Brain pericyte (primary cell): ENCODE data around the gene CCNI.
"Not testable (repeated sequence)": the region's sequence is repeated elsewhere in the genome, so short reads cannot be mapped to it uniquely, and the experiment has no call there.

Experiments
- DNase-seq: peaks from one replicate; pipeline ENCODE4 v3.0.0-alpha.2; 2012; ENCODE audit warnings: low read depth, low spot score

Gene CCNI

DNA sequence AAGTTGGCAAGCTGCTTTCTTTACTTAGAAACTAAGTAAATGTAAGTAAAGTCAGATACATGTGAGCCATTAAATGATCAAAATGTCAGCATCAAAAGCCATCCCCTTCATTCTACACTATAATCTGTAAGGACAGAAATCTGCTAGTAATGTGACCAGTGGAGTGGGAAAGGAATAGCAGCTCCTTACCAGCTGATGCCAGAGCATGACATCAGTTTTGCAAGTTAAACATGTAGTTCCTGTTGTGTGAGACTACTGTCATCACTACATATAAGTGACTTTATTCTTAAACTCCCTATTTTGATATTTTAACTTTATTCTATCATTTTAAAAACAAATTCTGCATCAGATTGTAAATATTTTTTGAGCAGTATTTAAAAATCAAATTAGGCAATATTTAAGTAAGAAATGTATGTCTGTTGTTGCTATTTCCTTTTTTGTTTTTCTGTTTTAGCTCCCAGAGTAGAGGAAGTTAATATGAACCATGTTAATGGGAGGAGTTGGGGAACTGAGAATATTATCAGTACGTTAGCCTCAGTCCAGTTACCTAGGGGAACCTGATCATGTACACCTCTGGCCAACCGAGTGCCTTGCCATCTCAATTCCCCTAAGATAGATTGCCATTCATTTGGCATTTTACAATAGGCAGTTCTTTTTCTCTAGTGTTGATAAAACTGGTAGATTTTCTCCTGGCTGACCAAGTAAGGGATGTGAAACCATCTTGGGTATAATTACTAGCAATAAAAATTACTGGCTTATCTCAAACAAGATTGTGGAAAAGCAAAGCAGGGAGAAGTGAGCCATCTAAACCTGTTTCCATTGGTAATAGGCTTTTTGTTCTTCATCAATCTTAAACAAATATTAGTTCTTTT is 34.7 kb downstream of the CCNI start:
- no peak for DNase-seq

DNA sequence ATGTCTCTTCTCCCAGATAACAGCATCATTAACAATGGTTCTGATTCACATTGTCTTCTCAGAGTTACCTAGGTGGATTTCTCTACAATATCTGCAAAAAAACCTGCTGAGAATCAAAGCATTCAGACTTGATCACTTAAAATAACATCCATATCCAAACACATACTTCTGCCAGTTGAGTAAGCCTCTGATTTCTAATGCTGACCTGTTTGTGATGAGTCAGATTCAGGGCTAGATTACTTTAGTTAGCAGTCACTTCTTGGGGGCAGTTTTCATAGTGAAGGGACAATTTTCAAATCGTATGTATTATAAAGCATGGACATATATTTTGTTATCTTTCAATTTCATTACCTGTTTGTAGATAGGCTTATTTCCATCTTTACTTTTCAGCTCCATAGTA is 35.5 kb downstream of the CCNI start:
- no peak for DNase-seq

DNA sequence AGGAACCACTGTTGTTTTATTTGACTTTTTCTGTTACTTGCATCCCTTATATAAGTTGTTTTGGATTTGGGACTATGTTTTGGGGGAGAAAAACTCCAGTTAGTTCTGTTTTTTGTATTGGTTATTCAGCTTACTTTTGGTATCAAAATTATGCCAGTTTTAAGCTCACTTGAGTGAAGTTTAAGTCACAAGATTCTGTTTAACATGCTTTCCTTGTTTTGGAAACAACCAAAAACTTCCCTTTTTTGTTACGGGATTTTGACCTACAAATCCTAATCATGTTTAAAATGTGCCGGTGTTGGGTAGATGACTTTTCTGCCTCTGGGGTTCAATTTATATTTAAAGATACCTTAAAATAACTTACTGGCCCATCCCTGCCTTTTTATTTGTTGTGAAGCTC is 36.0 kb downstream of the CCNI start:
- no peak for DNase-seq

DNA sequence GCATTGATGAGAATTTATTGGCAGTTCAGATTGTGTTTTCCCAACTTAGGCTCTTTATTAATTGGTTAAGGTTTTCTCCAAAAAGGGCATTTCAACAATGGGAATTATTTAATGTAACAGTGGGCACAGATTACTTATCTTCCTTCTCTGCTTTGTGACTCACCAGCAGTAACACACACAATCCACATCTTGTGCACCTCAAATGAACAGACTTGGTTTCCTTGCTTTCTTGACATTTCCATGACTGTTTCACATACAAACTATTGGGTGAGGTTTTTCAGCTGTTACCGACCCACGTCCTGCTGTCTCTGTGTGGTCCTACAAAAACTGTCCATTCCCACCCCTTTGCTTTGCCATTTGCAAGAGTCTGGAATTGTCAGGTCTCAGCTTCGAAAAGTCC is 38.1 kb downstream of the CCNI start:
- DNase-seq, result no peak

DNA sequence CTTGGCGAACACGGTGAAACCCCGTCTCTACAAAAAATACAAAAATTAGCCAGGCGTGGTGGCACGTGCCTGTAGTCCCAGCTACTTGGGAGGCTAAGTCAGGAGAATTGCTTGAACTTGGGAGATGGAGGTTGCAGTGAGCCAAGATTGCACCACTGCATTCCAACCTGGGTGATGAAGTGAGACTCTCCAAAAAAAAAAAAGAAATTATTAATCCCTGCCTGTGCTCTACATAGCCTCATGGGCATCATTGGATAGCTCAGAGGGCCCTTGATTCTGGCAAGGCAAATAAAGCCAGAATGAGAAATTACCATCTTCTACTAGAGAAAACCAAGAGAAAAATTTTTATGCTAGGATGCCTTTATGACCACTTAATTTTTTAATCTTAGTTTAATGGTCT is 38.6 kb downstream of the CCNI start:
- DNase-seq, result not testable (repeated sequence)

DNA sequence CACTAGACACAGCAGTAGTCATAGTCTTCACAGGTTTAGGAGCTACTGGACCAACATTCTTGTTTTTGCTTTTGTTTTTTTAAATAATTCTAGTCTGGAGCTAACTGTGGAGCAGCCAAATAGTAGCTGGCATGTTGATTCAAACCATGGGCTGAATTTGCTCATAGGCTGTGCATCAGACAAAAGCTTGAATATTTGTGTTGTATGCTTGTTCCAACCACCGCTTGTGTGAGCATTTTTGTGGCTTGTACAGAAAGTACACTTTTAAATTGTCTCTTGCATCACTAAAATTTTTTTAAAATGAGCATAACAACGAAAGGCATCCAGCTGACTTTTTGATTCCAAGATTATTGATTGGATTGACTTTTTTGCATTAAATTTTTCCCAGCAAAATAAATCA is 39.6 kb downstream of the CCNI start:
- no peak for DNase-seq

DNA sequence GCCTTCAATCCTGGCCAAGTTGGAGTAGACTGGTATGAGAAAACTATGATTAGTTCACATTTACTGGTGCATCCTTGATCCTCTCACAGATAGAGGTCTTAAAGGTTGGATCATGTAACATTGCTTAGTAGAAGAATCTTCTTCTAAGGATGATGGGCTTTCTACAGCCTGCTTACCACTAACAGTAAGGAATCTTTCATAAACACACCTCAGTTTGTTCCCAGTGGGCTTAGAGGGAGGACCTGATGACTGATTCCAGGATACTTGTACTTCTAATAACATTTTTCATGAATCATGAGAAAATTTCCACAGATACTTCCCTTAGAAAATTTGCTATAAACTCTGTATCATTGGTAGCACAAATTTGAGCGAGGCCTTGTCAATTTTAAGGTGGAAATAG is 40.6 kb downstream of the CCNI start:
- DNase-seq, result no peak

DNA sequence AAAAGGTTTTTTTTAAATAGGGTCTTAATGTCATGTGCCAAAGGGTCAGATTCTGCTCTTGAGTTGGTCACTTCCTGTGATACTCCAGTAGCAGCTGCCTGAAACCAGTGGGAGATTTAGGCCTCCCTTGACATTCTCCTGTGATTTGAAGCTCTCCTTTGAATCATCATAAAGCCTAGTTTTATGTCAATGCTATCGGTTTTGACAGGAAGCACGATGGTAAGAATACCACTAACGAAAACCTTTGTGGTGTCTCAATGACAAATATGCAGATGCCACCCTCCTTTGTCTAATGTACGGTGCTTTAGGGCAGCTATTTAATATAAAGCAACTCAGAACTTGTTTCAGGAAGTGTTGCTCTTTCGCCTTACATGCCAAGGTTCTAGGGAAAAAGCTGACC is 44.2 kb downstream of the CCNI start:
- no peak for DNase-seq

DNA sequence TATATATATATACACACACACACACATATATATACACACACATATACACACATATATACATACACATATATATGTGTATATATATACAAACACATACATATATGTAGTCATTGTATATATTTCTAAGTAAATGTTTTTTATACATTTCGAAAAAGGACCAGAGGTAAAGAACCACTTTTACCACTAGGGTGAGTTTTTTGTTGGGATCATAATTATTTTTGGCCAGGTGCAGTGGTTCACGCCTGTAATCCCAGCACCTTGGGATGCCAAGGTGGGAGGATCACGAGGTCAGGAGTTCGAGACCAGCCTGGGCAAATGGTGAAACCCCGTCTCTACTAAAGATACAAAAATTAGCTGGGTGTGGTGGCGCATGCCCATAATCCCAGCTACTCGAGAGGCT is 46.0 kb downstream of the CCNI start:
- not testable (repeated sequence) for DNase-seq

DNA sequence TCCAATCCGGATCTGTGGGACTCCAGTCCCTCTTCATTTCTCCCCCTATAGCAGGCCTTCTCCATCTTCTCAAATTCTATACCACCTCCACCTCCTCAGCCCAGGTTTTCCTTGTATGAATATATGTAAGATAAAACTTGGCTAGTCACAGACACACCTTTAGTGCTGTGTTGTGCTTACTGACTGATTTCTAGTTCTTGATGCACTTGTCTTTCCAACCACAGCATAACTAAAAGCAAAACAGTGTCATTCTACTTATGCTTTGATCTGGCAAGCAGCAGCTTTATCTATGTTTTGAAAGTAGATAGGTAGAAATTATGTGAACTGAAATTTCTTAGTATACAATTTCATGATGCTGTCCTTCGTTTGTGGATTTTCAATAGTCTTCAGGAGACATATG is 47.5 kb downstream of the CCNI start:
- DNase-seq, result no peak

DNA sequence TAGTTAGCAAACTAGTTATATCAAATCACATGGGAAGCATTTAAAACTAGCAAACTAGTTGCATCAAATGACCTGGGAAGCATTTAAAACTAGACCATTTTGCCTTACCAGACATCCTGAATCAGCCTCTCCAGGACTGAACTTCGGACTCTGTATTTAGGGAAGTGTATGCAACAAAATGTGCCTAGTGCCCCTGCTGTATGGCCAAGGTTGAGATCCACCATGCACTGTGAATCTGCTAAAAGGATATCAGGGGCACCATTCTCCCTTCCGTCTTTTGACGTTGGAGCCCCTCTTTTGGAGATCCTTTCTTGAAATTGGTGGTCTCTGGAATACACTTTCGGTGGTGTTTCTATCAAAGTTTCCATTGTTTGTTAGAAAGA is 49.5 kb downstream of the CCNI start:
- DNase-seq, result no peak

DNA sequence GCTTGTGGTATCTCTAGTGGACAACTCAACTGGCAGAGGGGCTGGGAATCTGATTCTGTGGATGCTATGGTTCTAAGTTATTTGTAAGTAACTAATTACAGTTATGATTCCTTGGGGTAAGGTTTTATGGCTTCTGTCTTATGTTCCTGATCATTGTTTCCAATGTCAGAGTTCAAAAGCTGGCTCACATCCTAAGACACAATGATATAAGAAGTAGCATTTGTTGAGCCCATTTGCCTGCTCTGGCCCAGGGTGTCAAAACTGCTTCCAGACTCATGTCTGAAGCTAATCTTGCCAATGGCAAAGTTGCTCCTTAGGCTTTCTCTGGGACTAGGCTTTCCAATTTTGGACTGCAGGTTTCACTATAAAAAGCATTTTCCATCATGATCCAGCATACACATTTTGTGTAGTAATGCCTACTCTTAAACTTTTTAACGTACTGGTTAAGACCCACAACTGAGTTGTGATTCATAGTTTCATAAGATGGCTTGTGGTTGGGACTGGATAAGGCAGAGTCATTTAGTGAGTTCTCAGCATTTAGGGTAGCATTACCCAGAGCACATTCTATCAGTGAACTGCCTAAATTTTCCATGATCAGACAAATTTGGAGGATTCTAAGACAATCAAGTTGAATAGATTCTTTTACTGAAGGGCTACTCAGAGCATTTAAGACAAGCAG is 50.0 kb downstream of the CCNI start:
- DNase-seq, result no peak

DNA sequence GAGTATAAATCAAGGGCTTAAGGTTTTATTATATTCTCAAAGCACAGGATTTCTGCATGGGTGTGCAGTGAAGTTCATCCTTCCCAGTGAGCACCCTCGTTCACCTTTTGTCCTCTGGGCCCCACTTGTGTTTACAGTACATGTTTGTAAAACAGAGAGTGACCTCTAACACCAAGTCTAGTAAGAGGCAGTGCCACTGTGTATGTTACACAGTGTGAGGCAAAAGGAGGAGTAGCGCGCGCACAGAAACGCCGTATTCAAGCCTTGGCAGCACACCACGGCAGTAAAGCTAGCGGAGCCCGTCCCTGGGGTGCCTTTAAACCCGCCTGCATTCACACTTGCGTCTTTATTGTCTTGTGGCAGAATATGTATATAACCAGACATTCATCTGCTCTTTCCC is 51.9 kb downstream of the CCNI start:
- no peak for DNase-seq

DNA sequence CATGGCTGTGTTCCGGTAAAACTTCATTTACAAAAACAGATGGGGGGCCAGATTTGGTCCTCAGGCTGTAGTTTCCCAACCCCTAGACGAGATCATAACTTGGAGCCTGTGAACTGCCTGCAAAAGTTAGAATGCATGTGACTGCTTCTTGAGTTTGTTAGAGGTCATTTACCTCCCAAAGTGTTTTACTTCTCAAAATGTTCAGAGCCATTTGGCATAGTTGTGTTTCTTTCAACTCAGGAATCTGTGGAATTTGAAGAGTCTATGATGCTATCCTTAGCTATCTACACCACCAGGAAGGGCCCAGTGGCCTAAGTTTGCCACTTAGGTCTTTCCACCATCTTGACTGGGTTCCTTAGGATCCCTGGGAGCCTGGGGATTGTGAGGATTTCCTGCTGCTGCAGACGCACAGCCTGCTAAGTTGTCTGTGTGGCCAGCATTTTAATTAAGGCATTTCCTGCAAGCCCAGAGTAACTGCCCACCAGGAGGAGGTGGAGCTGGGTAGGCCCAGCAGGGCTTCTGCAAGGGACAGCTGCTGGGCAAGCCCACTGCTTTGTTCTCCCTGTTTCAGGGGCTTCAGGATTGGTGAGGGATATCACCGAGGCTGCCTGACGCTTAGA is 53.1 kb downstream of the CCNI start:
- no peak for DNase-seq

DNA sequence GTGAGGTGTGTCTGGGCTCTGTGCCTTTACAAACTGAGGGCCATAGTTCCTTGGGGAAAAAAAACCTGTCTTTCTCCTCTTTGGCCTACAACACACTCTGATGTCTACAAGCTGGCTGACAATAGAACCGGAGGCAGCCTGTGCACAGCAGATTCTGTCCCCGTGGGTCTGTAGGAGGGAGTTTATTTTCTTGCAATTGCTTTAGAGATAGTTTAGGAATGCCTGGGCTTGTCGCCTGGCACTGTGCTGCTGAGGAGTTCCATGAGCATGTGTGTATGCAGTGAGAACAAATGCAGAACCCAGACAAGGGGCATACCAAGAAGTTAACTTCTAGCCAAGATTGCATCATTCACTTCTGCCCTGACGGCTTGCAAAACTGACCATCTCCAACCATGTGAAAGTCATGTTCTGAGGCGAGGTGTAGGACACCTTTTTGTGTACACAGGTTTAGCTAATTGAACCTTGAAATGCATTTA is 54.1 kb downstream of the CCNI start:
- DNase-seq, result no peak

DNA sequence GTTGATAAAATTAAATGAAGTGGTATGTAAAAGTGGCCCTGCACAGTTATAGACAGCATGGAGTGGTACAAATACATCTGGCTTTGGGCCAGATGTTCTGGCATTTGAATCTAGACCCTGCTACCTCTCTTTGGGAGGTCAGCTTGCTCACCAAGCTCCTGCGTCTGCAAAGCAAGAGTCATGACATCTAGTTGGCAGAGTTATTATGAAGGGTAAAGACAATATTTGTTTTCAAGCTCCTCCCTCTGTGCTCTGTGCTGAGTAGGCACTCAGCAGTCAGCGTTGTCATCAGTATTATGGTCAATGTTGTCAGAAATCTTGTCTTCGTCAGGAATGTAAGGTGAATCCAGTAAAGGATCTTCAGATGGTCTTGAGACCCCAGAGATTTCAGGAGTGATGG is 55.8 kb downstream of the CCNI start:
- no peak for DNase-seq

DNA sequence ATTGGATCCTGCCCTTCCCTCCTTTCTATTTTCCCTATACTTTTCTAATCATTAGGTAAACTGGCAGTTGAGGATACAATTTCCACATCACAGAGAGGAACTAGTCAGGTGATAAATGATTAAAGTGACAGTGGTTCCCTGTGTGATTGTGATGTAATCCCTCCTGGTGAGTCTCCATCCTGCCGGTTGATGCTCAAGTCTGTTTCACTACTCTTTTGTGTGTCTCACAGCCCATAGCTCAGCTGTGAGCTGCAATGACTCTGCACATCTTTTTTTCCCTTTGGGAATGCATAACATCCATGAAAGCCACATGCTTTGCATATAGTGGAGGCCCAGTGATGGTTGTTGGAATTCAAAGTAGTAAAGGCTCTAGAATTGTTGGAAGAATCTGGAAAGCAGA is 60.4 kb downstream of the CCNI start:
- no peak for DNase-seq

DNA sequence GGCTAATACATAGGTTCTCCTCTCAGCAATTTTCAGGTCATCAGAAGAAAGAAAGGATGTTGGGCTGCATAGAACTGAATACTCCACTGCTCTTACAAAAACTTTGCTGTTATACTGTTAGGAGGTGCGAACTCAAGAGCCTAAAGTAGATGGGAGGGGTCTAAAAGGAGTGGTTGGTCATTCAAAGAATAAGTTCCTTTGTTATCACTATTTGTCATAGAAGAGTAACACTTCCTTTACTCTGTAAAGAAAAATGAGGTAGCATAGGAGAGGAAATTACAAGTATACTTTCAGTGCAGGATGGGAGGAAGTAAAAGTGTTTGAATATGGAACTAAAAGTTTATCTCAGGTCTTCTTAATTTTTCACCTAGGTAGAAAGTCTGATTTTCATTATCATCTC is 61.5 kb downstream of the CCNI start:
- DNase-seq, result no peak

DNA sequence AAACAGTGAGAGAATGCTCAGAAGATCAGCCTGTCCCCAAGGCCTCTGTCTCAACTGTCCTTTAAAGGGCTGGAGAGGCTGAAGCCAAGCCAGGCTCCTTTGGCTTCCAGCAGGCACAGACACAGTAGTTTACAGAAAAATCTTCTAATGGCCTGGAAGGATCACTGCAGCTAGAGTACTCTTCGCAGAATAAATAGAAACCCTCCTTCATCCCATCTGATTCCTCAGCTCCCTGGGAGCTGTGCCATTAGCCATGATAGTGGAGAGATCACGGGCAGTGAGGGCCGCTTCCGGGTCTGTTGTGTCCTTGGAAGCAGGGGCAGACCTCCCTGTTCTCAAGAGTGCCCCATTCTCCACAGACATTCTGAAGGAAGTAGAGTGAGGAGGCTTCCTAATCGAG is 63.1 kb downstream of the CCNI start:
- no peak for DNase-seq

DNA sequence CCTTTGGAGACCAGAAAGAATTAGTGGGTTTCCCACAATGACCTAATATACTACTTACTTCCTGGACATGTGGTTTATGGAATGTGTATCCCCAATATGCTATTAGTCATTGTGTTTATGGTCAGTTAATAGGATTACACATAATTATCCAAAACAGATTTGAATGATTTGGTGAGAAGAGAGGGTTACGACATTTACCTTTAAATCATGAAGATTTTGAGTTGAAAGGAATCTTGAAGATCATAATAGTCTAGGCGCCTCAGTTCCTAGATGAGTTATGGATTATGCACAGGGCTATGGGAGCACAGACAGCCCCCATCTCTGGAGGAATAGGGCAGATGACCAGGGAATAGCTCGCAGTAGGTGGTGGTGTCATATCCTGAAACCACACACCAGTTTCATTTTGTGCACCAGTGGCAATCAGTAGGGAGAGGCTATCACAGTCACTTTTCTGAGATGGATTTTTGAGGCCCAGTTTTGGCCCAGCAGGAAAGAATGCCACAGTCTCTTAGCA is 64.9 kb downstream of the CCNI start:
- DNase-seq, result no peak

DNA sequence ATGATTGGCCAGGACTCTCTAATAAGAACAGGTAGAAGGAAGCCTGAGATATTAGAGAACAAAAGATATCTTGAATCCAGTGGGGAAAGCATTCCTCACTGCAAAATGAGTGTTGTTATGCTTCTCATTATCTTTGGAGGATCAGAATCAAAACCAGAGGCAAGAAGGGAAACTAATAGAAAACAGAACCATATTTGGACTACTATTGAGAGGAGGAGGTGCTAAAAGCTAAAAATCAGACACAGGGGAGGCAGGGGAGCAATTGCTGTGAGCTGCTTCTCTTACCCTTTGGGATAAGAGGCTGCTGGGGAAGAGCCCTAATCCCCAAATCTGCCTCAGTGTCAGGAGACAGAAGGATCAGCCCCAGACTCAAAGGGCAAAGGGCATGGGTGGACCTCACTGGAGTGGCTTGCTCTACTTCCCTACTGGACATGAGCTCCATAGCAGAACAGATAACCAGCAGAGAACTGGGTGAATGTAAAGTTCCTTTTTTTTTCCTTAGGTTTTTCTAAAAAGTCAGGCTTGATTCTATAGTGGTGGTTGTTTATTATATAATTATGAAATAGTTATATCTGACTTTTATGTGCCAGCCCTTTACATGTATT is 66.2 kb downstream of the CCNI start:
- DNase-seq, result no peak
